Heart left ventricle (tissue), 16 donors: Measurements from ENCODE around the gene MNX1. TPM values are rescaled to one million over a fixed set of nuclear protein-coding genes. Genes with fewer than 3 reads are reported as not detected.

ENCODE experiments used
- ATAC-seq, 4 donors: fragments of 200-7000 bp; cut with Tn5 transposase; one replicate each; pipeline ENCODE4 v1.9.1; 2020 to 2022; ENCODE audit warnings: moderate library complexity in 4 of 4, mild to moderate bottlenecking in 3 of 4, moderate number of reproducible peaks in 1 of 4
- DNase-seq, 5 donors: peaks; one replicate each; pipeline ENCODE4 v3.0.0-alpha.2; 2020
- H3K27ac ChIP-seq, 12 donors: fragments of 200-600 bp; sonication (generic) in 4 of 12; one replicate each; pipeline versions ENCODE4 v1.5.0 to v1.8.0; 2016 to 2022; ENCODE audit warnings: mild to moderate bottlenecking in 2 of 12
- H3K27me3 ChIP-seq, 9 donors: fragments of 200-600 bp; sonication (generic) in 2 of 9; one replicate each; pipeline versions ENCODE4 v1.5.1 to v1.8.0; 2016 to 2022; ENCODE audit warnings: mild to moderate bottlenecking in 3 of 9
- H3K36me3 ChIP-seq, 9 donors: fragments of 200-600 bp; sonication (generic) in 2 of 9; one replicate each; pipeline versions ENCODE4 v1.5.0 to v1.8.0; 2018 to 2022; ENCODE audit warnings: mild to moderate bottlenecking in 2 of 9
- H3K4me1 ChIP-seq, 12 donors: fragments of 200-600 bp; sonication (generic) in 4 of 12; one replicate each; pipeline versions ENCODE4 v1.5.0 to v1.8.0; 2016 to 2022; ENCODE audit warnings: mild to moderate bottlenecking in 3 of 12
- H3K4me3 ChIP-seq, 12 donors: fragments of 200-600 bp; sonication (generic) in 4 of 12; one replicate each; pipeline versions ENCODE4 v1.5.0 to v1.8.0; 2017 to 2022; ENCODE audit warnings: mild to moderate bottlenecking in 9 of 12, moderate library complexity in 4 of 12
- H3K9me3 ChIP-seq, 12 donors: fragments of 200-600 bp; sonication (generic) in 4 of 12; one replicate each; pipeline versions ENCODE4 v1.5.0 to v1.8.0; 2016 to 2022; ENCODE audit warnings: mild to moderate bottlenecking in 1 of 12
- CTCF ChIP-seq, 12 donors: fragments of 200-600 bp; sonication (generic) in 4 of 12; IDR thresholded peaks; one replicate each; pipeline versions ENCODE4 v1.5.0 to v1.8.0; 2018 to 2022; ENCODE audit warnings: antibody characterized with exemption in 12 of 12, mild to moderate bottlenecking in 5 of 12
- POLR2A ChIP-seq, 2 donors: fragments of 450-650 bp; IDR thresholded peaks; one replicate each; pipeline ENCODE4 v1.6.1; 2017; ENCODE audit warnings: antibody characterized with exemption in 2 of 2, mild to moderate bottlenecking in 2 of 2, moderate library complexity in 2 of 2
- WGBS, 4 donors: extraction: QIAGEN DNeasy Blood & Tissue Kit in 2 of 4; methylation state at CpG; one replicate each; pipeline versions ENCODE4 v1.1.5 to v1.1.7; 2013 to 2018; 5-methylcytosine and 5-hydroxymethylcytosine counted together
- intact Hi-C, 10 donors: fragments of 100-400 bp; cut with DNase I; formaldehyde crosslinking; loops; one replicate each; pipeline versions ENCODE4 v1.11.1 to v1.14.2; 2022
- polyA plus RNA-seq, 2 donors: library from polyadenylated mRNA; stranded (reverse); fragments of 200-250 nt; gene quantifications; one replicate each; pipeline ENCODE4 v1.2.3, GENCODE V29; 2013
- total RNA-seq, 9 donors: library from RNA; depleted of rRNA in 2 of 9; stranded (reverse); fragments of >200 nt in 2 of 9; fragmentation: NEBNext Ultra II Directional in 3 of 9; extraction: Animal tissue kit (Norgen Biotek cat#: 25700) in 3 of 9; gene quantifications; one replicate each; pipeline versions ENCODE4 v1.1.0 to v1.2.4, GENCODE V29; 2016 to 2023
- donor health status: ischemic (EF 13 %, LVEDD 7.1; RV severe dilation, severe dysfunction).
- donor health status: healthy with polysubstance abuse.
- donor health status: DM: no; HTN: yes; CAD: no.
- donor health status: DM: no; HTN: no; CAD: no.
- donor health status: ischemic (EF 25% LVEDD 6.9; RV normal size, moderate dysfunction).
- donor health status: ischemic (EF 25% LVEDD 5.7; RV mildly dilated, moderate dysfunction).
- donor health status: healthy.
- donor health status: DM: yes; HTN: yes; CAD: no.
- donor health status: ischemic (EF 35%, LVEDD 5.7; RV mildly dilated, moderate dysfunction).
- donor health status: nonischemic (EF 11% LVEDD 7.7; RV severe dilation, severe dysfunction).
- donor health status: DM: yes; HTN: yes; CAD: no.
- donor health status: PGD.
- donor health status: ischemic (EF 29% LVEDD 5.4; RV normal size, mild dysfunction).
- donor health status: nonischemic (EF 23%, LVEDD 6.1; RV moderate dilation, normal function).

Gene MNX1
- total and polyA plus RNA-seq, 11 donors = not detected

- no peak overlapping the region for H3K27ac ChIP-seq
- WGBS, 4 donors = 91 to 98% (median 93%) methylated on average over 4 of the region's 4 CpGs
- H3K36me3 ChIP-seq = no peaks in the 10 kb centered on the region
- peaks cover 0 to 15% (median 3%) of the 10 kb centered on the region in 12 donors for H3K9me3 ChIP-seq
- ATAC-seq (no peak), DNase-seq (no peak)
- TF ChIP-seq POLR2A (IDR thresholded peaks at IDR 0.05) = no peak
- H3K27me3 ChIP-seq = peaks cover 0 to 50% (median 11%) of the 10 kb centered on the region in 9 donors
- intact Hi-C loops = no loop called here
- no peaks in the 10 kb centered on the region for H3K4me1 ChIP-seq
- H3K4me3 ChIP-seq = no peak overlapping the region
Observed at GRCh38 chr7:157037028-157037427, 26.6 kb upstream of the MNX1 start.

GRCh38 chr7:157035979-157036378 lies 25.5 kb upstream of the MNX1 start:
- H3K36me3 ChIP-seq = no peaks in the 10 kb centered on the region
- H3K4me3 ChIP-seq = no peak overlapping the region
- TF ChIP-seq CTCF (IDR thresholded peaks at IDR 0.05) (no peak), POLR2A (IDR thresholded peaks at IDR 0.05) (no peak)
- peaks cover 0 to 15% (median 3%) of the 10 kb centered on the region in 12 donors for H3K9me3 ChIP-seq
- ATAC-seq = no peak
- H3K27me3 ChIP-seq = peaks cover 0 to 50% (median 16%) of the 10 kb centered on the region in 9 donors
- intact Hi-C loops = no loop called here
- H3K27ac ChIP-seq = no peak overlapping the region
- no peak for DNase-seq
- 8 to 44% (median 23%) methylated on average over 1 of the region's 1 CpG for WGBS, 4 donors
- no peaks in the 10 kb centered on the region for H3K4me1 ChIP-seq

- no peak overlapping the region for H3K4me3 ChIP-seq
- H3K27me3 ChIP-seq = peaks cover 0 to 50% (median 16%) of the 10 kb centered on the region in 9 donors
- DNase-seq (no peak), ATAC-seq (no peak)
- intact Hi-C loops = no loop called here
- WGBS, 4 donors = 92 to 96% (median 93%) methylated on average over 8 of the region's 8 CpGs
- no peak overlapping the region for H3K27ac ChIP-seq
- peaks cover 0 to 15% (median 3%) of the 10 kb centered on the region in 12 donors for H3K9me3 ChIP-seq
- TF ChIP-seq POLR2A (IDR thresholded peaks at IDR 0.05) (no peak), CTCF (IDR thresholded peaks at IDR 0.05) (no peak)
- H3K4me1 ChIP-seq = no peaks in the 10 kb centered on the region
- H3K36me3 ChIP-seq = no peaks in the 10 kb centered on the region
Observed at GRCh38 chr7:157035302-157035701, 24.8 kb upstream of the MNX1 start.

- 73 to 81% (median 76%) methylated on average over 18 to 23 of the region's 23 CpGs for WGBS, 4 donors
Observed at GRCh38 chr7:157033483-157034473, 23.3 kb upstream of the MNX1 start.

More at GRCh38 chr7:157033483-157034473, 23.3 kb upstream of the MNX1 start:
- TF ChIP-seq POLR2A (IDR thresholded peaks at IDR 0.05) (no peak), CTCF (IDR thresholded peaks at IDR 0.05) (no peak)
- H3K36me3 ChIP-seq = no peaks in the 10 kb centered on the region
- intact Hi-C loops = no loop called here
- peaks cover 0 to 54% (median 23%) of the 10 kb centered on the region in 9 donors for H3K27me3 ChIP-seq
- H3K27ac ChIP-seq = no peak overlapping the region
- DNase-seq (peak in 1 of 5 donors; percentile 44), ATAC-seq (no peak)
- H3K4me1 ChIP-seq = no peaks in the 10 kb centered on the region
- H3K9me3 ChIP-seq = peaks cover 0 to 15% (median 3%) of the 10 kb centered on the region in 12 donors
- H3K4me3 ChIP-seq = no peak overlapping the region
